Lung microvascular endothelial cell (primary cell): ENCODE measurements around the gene TCF12. TPM values are rescaled to one million over a fixed set of nuclear protein-coding genes. Genes with fewer than 3 reads are reported as not detected.

ENCODE experiments used
- DNase-seq, 2 donors: peaks; one replicate each; pipeline versions ENCODE4 v3.0.0 to v3.0.0-alpha.2; 2010; ENCODE audit warnings: low read depth in 2 of 2
- total RNA-seq: library from RNA; depleted of rRNA; stranded (reverse); fragments of >200 nt; gene quantifications from 2 replicates; pipeline ENCODE4 v1.2.1, GENCODE V29; 2014

TCF12 gene
- total RNA-seq, 1 donor from 2014 or later, result 94.4 TPM

GRCh38 chr15:57045741-57046382, 127.4 kb downstream of the TCF12 start:
- DNase-seq, result no peak

GRCh38 chr15:57048930-57049549, 130.6 kb downstream of the TCF12 start:
- no peak for DNase-seq

GRCh38 chr15:57053470-57053869, 135.0 kb downstream of the TCF12 start:
- DNase-seq, result no peak

- DNase-seq, result peak; percentile 3 to 14
Measured at GRCh38 chr15:57054204-57054750, 135.8 kb downstream of the TCF12 start.

GRCh38 chr15:57056357-57056756, 137.9 kb downstream of the TCF12 start:
- DNase-seq, result no peak

GRCh38 chr15:57057134-57057930, 138.9 kb downstream of the TCF12 start:
- no peak for DNase-seq

- no peak for DNase-seq
Measured at GRCh38 chr15:57059026-57059660, 140.7 kb downstream of the TCF12 start.

GRCh38 chr15:57060799-57061198, 142.4 kb downstream of the TCF12 start:
- DNase-seq, result peak; percentile 77 to 85

GRCh38 chr15:57061281-57061680, 142.8 kb downstream of the TCF12 start:
- DNase-seq, result no peak

- DNase-seq, result no peak
Measured at GRCh38 chr15:57061696-57062095, 143.3 kb downstream of the TCF12 start.

GRCh38 chr15:57064033-57064432, 145.6 kb downstream of the TCF12 start:
- DNase-seq, result no peak

- DNase-seq, result no peak
Measured at GRCh38 chr15:57069423-57069822, 151.0 kb downstream of the TCF12 start.

GRCh38 chr15:57070674-57071073, 152.2 kb downstream of the TCF12 start:
- no peak for DNase-seq

GRCh38 chr15:57079446-57079845, 161.0 kb downstream of the TCF12 start:
- DNase-seq, result peak; percentile 25 to 30

- DNase-seq, result peak in 1 of 2 donors; percentile 41
Measured at GRCh38 chr15:57079931-57080620, 161.6 kb downstream of the TCF12 start.

GRCh38 chr15:57082054-57082728, 163.7 kb downstream of the TCF12 start:
- DNase-seq, result peak; percentile 62

GRCh38 chr15:57084192-57084591, 165.7 kb downstream of the TCF12 start:
- DNase-seq, result no peak

GRCh38 chr15:57085267-57085666, 166.8 kb downstream of the TCF12 start:
- DNase-seq, result peak in 1 of 2 donors; percentile 23

- no peak for DNase-seq
Measured at GRCh38 chr15:57086857-57087427, 168.5 kb downstream of the TCF12 start.

- DNase-seq, result no peak
Measured at GRCh38 chr15:57089815-57090495, 171.5 kb downstream of the TCF12 start.
